Measurements from ENCODE around the gene POU3F2.

Gene POU3F2

GRCh38 chr6:98834060-98835031 lies at the start of gene POU3F2:
TSS of gene POU3F2 (plus strand) at chr6:98834574. CDS start at chr6:98834874, 300 bp downstream.
- in situ Hi-C loops (cut with MboI; ENCODE audit: low sequenced_read_pairs): no loop called here

GRCh38 chr6:98787435-98787834 lies 46.9 kb upstream of the POU3F2 start:
- in situ Hi-C loops (cut with MboI; ENCODE audit: low sequenced_read_pairs): no loop called here

- in situ Hi-C loops (cut with MboI; ENCODE audit: low sequenced_read_pairs): no loop called here
Observed at GRCh38 chr6:98787961-98788360, 46.4 kb upstream of the POU3F2 start.

DNA sequence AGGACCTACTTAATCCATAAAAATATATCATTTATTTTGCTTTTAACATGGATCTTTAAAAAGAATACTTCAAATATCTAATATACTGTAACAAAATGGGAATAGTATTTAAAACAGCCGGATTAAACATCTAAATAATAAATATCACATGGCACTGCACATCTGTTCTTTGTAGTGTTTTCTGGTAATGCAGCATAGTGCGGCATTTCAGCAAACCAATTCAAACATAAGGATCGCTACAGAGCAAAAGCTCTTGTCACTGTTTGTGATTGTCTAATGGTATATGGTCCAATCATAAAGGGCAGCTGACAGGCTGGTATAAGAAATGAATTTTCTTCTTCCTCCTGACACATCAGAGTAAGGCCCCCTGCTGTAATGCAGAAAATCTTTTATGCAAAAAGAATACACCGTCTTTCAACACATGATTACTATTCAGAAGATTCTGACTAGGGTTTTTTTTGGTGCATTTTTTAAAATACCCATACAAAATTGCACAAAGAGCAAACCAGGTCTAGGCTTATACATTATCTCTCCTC lies 40.0 kb upstream of the POU3F2 start:
- in situ Hi-C loops (cut with MboI; ENCODE audit: low sequenced_read_pairs): no loop called here

DNA sequence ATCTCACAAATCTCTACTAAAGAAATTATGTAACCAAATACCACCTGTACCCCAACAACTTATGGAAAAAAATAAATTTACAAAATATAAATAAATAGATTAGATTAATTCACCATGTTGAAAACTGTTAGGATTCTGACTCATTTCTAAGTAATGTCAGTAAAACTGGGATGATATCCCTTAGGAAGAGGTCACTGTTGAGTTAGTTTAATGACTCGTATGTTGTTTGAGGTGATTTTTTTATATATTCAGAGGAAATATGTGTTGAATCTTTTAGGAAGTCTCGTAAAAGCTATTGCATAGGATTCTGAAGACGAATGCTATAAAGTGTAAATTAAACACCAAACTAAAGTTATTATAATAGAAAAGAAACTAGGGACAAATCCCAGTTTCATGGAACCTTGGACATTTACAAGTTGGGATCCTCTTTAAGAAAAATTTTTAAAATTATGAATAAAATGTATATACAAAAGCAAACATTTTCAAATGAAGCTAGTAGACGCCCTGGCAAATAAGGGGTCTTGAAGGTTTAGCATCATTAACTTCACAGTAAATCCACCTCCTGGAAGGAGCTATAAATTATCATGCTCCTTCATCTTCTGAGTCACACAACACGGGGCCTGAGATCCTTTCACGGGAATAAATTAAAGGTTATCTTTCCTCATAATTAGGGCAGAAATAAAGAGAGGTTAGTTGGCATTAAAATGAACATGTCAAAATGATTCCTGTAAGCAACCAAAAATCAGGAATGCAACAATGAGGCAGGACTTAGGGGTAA lies 37.0 kb upstream of the POU3F2 start:
- in situ Hi-C loops (cut with MboI; ENCODE audit: low sequenced_read_pairs): no loop called here

GRCh38 chr6:98800866-98801265 lies 33.5 kb upstream of the POU3F2 start:
- in situ Hi-C loops (cut with MboI; ENCODE audit: low sequenced_read_pairs): no loop called here

DNA sequence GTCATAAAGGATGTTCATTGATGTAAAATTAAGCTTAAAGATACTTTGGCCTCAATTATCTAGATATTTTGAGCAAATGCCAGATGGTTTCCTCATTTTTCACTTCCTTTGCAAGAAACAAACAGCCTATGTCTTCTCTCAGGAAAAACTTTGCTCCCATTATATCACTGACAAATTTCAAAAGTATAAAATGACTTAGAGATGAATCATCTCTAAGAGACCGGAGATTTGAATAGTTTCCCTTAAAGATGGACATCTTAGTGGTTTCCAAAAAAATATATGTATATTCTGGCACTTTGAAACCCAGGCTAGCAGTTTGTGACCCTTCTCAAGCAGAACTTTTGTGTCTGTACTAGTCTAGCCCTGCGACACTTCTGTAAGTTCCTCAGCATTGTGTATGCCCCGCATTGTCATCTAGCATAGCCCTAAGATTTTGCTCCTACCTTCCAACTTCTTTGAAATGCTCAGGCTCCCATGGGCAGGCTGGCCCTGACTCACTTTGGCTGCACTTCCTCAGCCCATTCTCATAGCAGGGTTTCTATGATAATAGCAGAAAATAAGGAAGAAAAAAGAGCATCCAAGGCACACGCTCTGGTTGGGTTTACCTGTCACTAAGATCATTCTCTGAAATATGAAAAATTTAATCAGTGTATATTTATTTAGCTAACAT lies 25.7 kb upstream of the POU3F2 start:
- in situ Hi-C loops (cut with MboI; ENCODE audit: low sequenced_read_pairs): no loop called here

GRCh38 chr6:98812220-98812619 lies 22.2 kb upstream of the POU3F2 start:
- in situ Hi-C loops (cut with MboI; ENCODE audit: low sequenced_read_pairs): no loop called here

GRCh38 chr6:98816799-98817198 lies 17.6 kb upstream of the POU3F2 start:
- in situ Hi-C loops (cut with MboI; ENCODE audit: low sequenced_read_pairs): no loop called here

GRCh38 chr6:98821756-98822405 lies 12.5 kb upstream of the POU3F2 start:
- in situ Hi-C loops (cut with MboI; ENCODE audit: low sequenced_read_pairs): no loop called here

GRCh38 chr6:98823428-98824161 lies 10.8 kb upstream of the POU3F2 start:
- in situ Hi-C loops (cut with MboI; ENCODE audit: low sequenced_read_pairs): no loop called here

GRCh38 chr6:98824162-98824901 lies 10.0 kb upstream of the POU3F2 start:
- in situ Hi-C loops (cut with MboI; ENCODE audit: low sequenced_read_pairs): no loop called here

- in situ Hi-C loops (cut with MboI; ENCODE audit: low sequenced_read_pairs): no loop called here
Observed at GRCh38 chr6:98824902-98825599, 9.3 kb upstream of the POU3F2 start.

DNA sequence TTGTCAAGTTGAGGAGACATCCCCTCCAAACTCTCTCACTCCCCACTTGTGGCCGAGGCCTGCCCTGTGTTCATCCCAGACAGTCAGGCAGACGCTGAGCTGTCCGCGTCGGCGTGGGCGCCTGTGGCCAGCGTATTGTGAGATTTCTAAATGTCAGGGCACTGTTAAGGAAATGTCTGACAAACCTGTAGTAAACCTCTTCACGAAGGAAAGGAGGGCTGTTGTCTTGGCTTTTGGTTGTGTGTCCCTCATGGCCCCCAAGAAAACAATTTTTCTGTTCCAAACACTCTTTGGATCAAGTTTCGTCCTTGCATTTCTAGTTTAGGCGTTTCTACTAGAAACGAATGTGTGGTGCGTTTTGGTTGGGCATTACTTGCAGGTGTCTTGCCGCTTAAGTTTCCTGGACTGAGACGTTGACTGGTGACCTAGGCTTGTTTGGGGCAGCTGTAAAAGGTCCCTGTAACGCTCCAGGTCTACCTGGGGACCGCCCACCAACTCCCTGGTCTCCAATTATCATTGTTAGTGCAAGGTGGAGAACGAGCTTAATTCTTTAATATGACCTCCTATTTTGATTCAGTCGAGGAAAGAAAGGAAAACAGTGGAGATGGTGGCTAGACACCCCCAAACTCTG lies 8.7 kb upstream of the POU3F2 start:
- in situ Hi-C loops (cut with MboI; ENCODE audit: low sequenced_read_pairs): no loop called here

- in situ Hi-C loops (cut with MboI; ENCODE audit: low sequenced_read_pairs): no loop called here
Observed at GRCh38 chr6:98827295-98828159, 6.8 kb upstream of the POU3F2 start.

- in situ Hi-C loops (cut with MboI; ENCODE audit: low sequenced_read_pairs): no loop called here
Observed at GRCh38 chr6:98828211-98828788, 6.1 kb upstream of the POU3F2 start.

DNA sequence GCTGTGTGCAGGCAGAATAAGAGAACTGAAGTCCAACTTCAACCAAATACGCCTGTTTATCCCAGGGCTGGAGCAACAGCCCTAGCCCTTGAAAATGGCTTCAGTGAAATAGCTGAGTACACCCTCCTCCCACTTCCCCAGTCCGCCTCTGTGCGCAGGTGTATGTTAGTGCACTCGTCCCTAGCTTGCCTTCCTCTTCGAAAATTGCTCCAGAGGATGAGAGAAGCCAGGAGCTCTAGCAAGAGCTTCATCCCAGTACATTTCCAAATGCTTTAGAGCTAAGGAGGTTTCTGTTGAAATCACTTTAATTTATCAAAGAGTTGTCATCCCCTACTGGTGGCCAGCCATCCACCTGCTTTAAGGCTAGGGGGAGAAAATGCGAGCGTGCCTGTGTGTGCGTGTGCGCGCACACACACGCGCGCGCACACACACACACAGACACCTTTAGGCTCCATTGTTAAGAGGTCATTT lies 5.4 kb upstream of the POU3F2 start:
- in situ Hi-C loops (cut with MboI; ENCODE audit: low sequenced_read_pairs): no loop called here
